ENCODE measurements around the gene RNF112. TPM values are rescaled to one million over a fixed set of nuclear protein-coding genes. Genes with fewer than 3 reads are reported as not detected.

The RNF112 gene
- total RNA-seq, 4 donors from 2014 or later, result 0.54 to 4.2 (median 1.3) TPM

GRCh38 chr17:19411631-19412030 is 599 bp downstream of the RNF112 start:
- intact Hi-C loops (cut with DNase I; ENCODE audit: low total_unique reads), result no loop called here
- TF ChIP-seq POLR2A (IDR thresholded peaks at IDR 0.05) (no peak), CTCF (IDR thresholded peaks at IDR 0.05) (no peak)
- 63% methylated on average over 9 of the region's 9 CpGs for WGBS, 2 donors
- H3K4me3 ChIP-seq (ENCODE audit: low read depth, poor library complexity, severe bottlenecking), result no peak overlapping the region
- peak in 1 of 2 donors; percentile 82 for DNase-seq (ENCODE audit: low spot score in 2 of 2)

- intact Hi-C loops (cut with DNase I; ENCODE audit: low total_unique reads), result no loop called here
Observed at GRCh38 chr17:19412510-19412909, 1.5 kb downstream of the RNF112 start.

GRCh38 chr17:19412984-19413383 is 2.0 kb downstream of the RNF112 start:
- no peak overlapping the region for H3K4me3 ChIP-seq (ENCODE audit: low read depth, poor library complexity, severe bottlenecking)
- WGBS, 2 donors, result 76 to 87% methylated on average over 11 of the region's 12 CpGs
- TF ChIP-seq CTCF (IDR thresholded peaks at IDR 0.05) (no peak), POLR2A (IDR thresholded peaks at IDR 0.05) (no peak)
- no peak for DNase-seq (ENCODE audit: low spot score in 2 of 2)
- intact Hi-C loops (cut with DNase I; ENCODE audit: low total_unique reads), result no loop called here

More at GRCh38 chr17:19412510-19412909, 1.5 kb downstream of the RNF112 start:
- WGBS, 2 donors, result 93 to 95% methylated on average over 16 of the region's 16 CpGs
- DNase-seq (ENCODE audit: low spot score in 2 of 2), result no peak
- TF ChIP-seq CTCF (IDR thresholded peaks at IDR 0.05) (no peak), POLR2A (IDR thresholded peaks at IDR 0.05) (no peak)
- no peak overlapping the region for H3K4me3 ChIP-seq (ENCODE audit: low read depth, poor library complexity, severe bottlenecking)

GRCh38 chr17:19413761-19414160 is 2.7 kb downstream of the RNF112 start:
- 84 to 93% methylated on average over 5 of the region's 5 CpGs for WGBS, 2 donors
- TF ChIP-seq CTCF (IDR thresholded peaks at IDR 0.05), result no peak
- no peak for TF ChIP-seq POLR2A (IDR thresholded peaks at IDR 0.05)
- H3K4me3 ChIP-seq (ENCODE audit: low read depth, poor library complexity, severe bottlenecking), result no peak overlapping the region
- DNase-seq (ENCODE audit: low spot score in 2 of 2), result no peak
- intact Hi-C loops (cut with DNase I; ENCODE audit: low total_unique reads), result no loop called here

GRCh38 chr17:19414396-19415280 is 3.6 kb downstream of the RNF112 start:
- no peak for DNase-seq (ENCODE audit: low spot score in 2 of 2)
- TF ChIP-seq POLR2A (IDR thresholded peaks at IDR 0.05) (no peak), CTCF (IDR thresholded peaks at IDR 0.05) (no peak)
- 92 to 93% methylated on average over 28 of the region's 28 CpGs for WGBS, 2 donors
- intact Hi-C loops (cut with DNase I; ENCODE audit: low total_unique reads), result no loop called here
- H3K4me3 ChIP-seq (ENCODE audit: low read depth, poor library complexity, severe bottlenecking), result no peak overlapping the region

Measured in lower leg skin (tissue), 4 donors.